Kidney (tissue), 14 donors: ENCODE results near the gene YKT6. TPM values are rescaled to one million over a fixed set of nuclear protein-coding genes. Genes with fewer than 3 reads are reported as not detected.

Experiments
- DNase-seq, 5 donors: peaks; one replicate each; pipeline ENCODE4 v3.0.0-alpha.2; 2013 to 2020
- FAIRE-seq: peaks from 2 replicates; lab custom pipeline; 2012; peaks lifted over from hg19 to GRCh38; lab: Jason Lieb, UNC
- H3K27ac ChIP-seq, 2 donors: one replicate each; pipeline ENCODE4 v1.7.0; 2013; ENCODE audit warnings: low read depth in 2 of 2, low read length in 2 of 2, inconsistent platforms in 1 of 2
- H3K27me3 ChIP-seq: one replicate; pipeline ENCODE4 v1.7.1; 2013; ENCODE audit warnings: low read length, inconsistent platforms; ENCODE audit not compliant: control insufficient read depth, insufficient read depth
- H3K36me3 ChIP-seq, 3 donors: one replicate each; pipeline versions ENCODE4 v1.7.0 to v1.7.1; 2013; ENCODE audit warnings: low read length in 3 of 3, control low read depth in 1 of 3, inconsistent platforms in 1 of 3; ENCODE audit not compliant: insufficient read depth in 3 of 3, control insufficient read depth in 2 of 3
- H3K4me1 ChIP-seq, 3 donors: one replicate each; pipeline versions ENCODE4 v1.7.0 to v1.7.1; 2013; ENCODE audit warnings: low read length in 3 of 3, inconsistent platforms in 1 of 3, low read depth in 1 of 3; ENCODE audit not compliant: control insufficient read depth in 2 of 3, insufficient read depth in 2 of 3
- H3K4me3 ChIP-seq, 3 donors: one replicate each; pipeline versions ENCODE4 v1.7.0 to v1.8.1; 2013; ENCODE audit warnings: low read length in 3 of 3, control low read depth in 1 of 3, inconsistent platforms in 1 of 3
- H3K9ac ChIP-seq, 3 donors: one replicate each; pipeline versions ENCODE4 v1.7.0 to v1.7.1; 2013; ENCODE audit warnings: low read length in 3 of 3, control low read depth in 1 of 3, inconsistent platforms in 1 of 3
- H3K9me3 ChIP-seq, 3 donors: one replicate each; pipeline versions ENCODE4 v1.7.0 to v1.7.1; 2013; ENCODE audit warnings: low read length in 3 of 3, control low read depth in 1 of 3, inconsistent platforms in 1 of 3; ENCODE audit not compliant: control insufficient read depth in 2 of 3, insufficient read depth in 1 of 3
- CTCF ChIP-seq: IDR thresholded peaks from 3 replicates; pipeline ENCODE4 v1.5.1; 2012; ENCODE audit warnings: mild to moderate bottlenecking, moderate library complexity, borderline replicate concordance; ENCODE audit not compliant: insufficient read depth; ENCODE audit errors: extremely low read depth
- intact Hi-C: fragments of 100-400 bp; cut with DNase I; formaldehyde crosslinking; loops from one replicate; pipeline ENCODE4 v1.11.1; 2022
- polyA plus RNA-seq: library from polyadenylated mRNA; stranded (reverse); fragments of 350-450 nt; fragmentation: Illumina TruSeq; extraction: RNeasy Lipid Tissue Mini Kit (QIAGEN cat#74804); gene quantifications from one replicate; pipeline ENCODE4 v1.2.3, GENCODE V29; 2014; ENCODE audit warnings: low read depth, low replicate concordance; ENCODE audit not compliant: insufficient read depth
- total RNA-seq: library from RNA; stranded (reverse); fragmentation: NEBNext Ultra II Directional; extraction: Animal tissue kit (Norgen Biotek cat#: 25700); gene quantifications from one replicate; pipeline ENCODE4 v1.2.1, GENCODE V29; 2021
- donor health status: control.
- donor health status: control.
- donor health status: control.
- donor health status: control.
- donor health status: control.
- donor health status: DM: yes; HTN: yes; CAD: no.
- donor health status: Normal renal cell carcinoma (clear cell type).

YKT6 gene
- total and polyA plus RNA-seq, 2 donors from 2014 or later = 53.2 to 60.2 TPM

GRCh38 chr7:44226396-44226753 lies 25.6 kb downstream of the YKT6 start:
- FAIRE-seq = no peak
- Histone ChIP-seq H3K36me3 (no peaks in the 10 kb centered on the region), H3K4me1 (no peaks in the 10 kb centered on the region), H3K4me3 (no peak overlapping the region), H3K9me3 (no peaks in the 10 kb centered on the region), H3K27me3 (no peaks in the 10 kb centered on the region), H3K27ac (no peak overlapping the region), H3K9ac (no peak overlapping the region)
- TF ChIP-seq CTCF = no peak
- peak in 1 of 5 donors; percentile 45 for DNase-seq
- intact Hi-C loops = no loop called here

GRCh38 chr7:44227911-44228310 lies 27.1 kb downstream of the YKT6 start:
- intact Hi-C loops = no loop called here
- Histone ChIP-seq H3K9ac (no peak overlapping the region), H3K9me3 (no peaks in the 10 kb centered on the region), H3K27me3 (no peaks in the 10 kb centered on the region), H3K36me3 (no peaks in the 10 kb centered on the region), H3K4me3 (no peak overlapping the region), H3K4me1 (no peaks in the 10 kb centered on the region), H3K27ac (no peak overlapping the region)
- DNase-seq = no peak
- no peak for FAIRE-seq
- TF ChIP-seq CTCF = no peak

GRCh38 chr7:44228571-44229350 lies 28.0 kb downstream of the YKT6 start:
- TF ChIP-seq CTCF = no peak
- H3K27me3 ChIP-seq = no peaks in the 10 kb centered on the region
- intact Hi-C loops = no loop called here
- no peaks in the 10 kb centered on the region for H3K4me1 ChIP-seq
- no peak for FAIRE-seq
- H3K9ac ChIP-seq = no peak overlapping the region
- no peak for DNase-seq
- H3K36me3 ChIP-seq = no peaks in the 10 kb centered on the region
- no peak overlapping the region for H3K27ac ChIP-seq
- no peak overlapping the region for H3K4me3 ChIP-seq
- no peaks in the 10 kb centered on the region for H3K9me3 ChIP-seq
